Left hindlimb (tissue), 1 donor: ENCODE data around the gene CDKAL1.

Experiments used
- DNase-seq: peaks from one replicate; pipeline ENCODE4 v3.0.0-alpha.2; 2018

Gene CDKAL1

GRCh38 chr6:20996099-20996498 lies 461.8 kb downstream of the CDKAL1 start:
- no peak for DNase-seq

- no peak for DNase-seq
Observed at GRCh38 chr6:20997143-20997769, 463.0 kb downstream of the CDKAL1 start.

- DNase-seq: no peak
Observed at GRCh38 chr6:20997770-20998147, 463.5 kb downstream of the CDKAL1 start.

GRCh38 chr6:20998748-20999448 lies 464.6 kb downstream of the CDKAL1 start:
- DNase-seq: no peak

- DNase-seq: no peak
Observed at GRCh38 chr6:21000331-21000801, 466.1 kb downstream of the CDKAL1 start.

- no peak for DNase-seq
Observed at GRCh38 chr6:21001736-21002135, 467.5 kb downstream of the CDKAL1 start.

GRCh38 chr6:21003780-21004541 lies 469.7 kb downstream of the CDKAL1 start:
- DNase-seq: no peak

- no peak for DNase-seq
Observed at GRCh38 chr6:21005816-21006570, 471.7 kb downstream of the CDKAL1 start.

- DNase-seq: no peak
Observed at GRCh38 chr6:21019614-21020013, 485.4 kb downstream of the CDKAL1 start.

- peak; percentile 36 for DNase-seq
Observed at GRCh38 chr6:21022343-21023107, 488.3 kb downstream of the CDKAL1 start.

- DNase-seq: no peak
Observed at GRCh38 chr6:21023210-21023609, 489.0 kb downstream of the CDKAL1 start.

GRCh38 chr6:21024616-21025015 lies 490.4 kb downstream of the CDKAL1 start:
- no peak for DNase-seq

GRCh38 chr6:21026576-21027273 lies 492.5 kb downstream of the CDKAL1 start:
- no peak for DNase-seq

- no peak for DNase-seq
Observed at GRCh38 chr6:21027507-21027906, 493.2 kb downstream of the CDKAL1 start.

- DNase-seq: no peak
Observed at GRCh38 chr6:21031182-21031581, 496.9 kb downstream of the CDKAL1 start.

GRCh38 chr6:21033084-21033483 lies 498.8 kb downstream of the CDKAL1 start:
- DNase-seq: no peak

- DNase-seq: peak; percentile 61
Observed at GRCh38 chr6:21033575-21034026, 499.3 kb downstream of the CDKAL1 start.

- DNase-seq: no peak
Observed at GRCh38 chr6:21034345-21034744, 500.1 kb downstream of the CDKAL1 start.

GRCh38 chr6:21037453-21037852 lies 503.2 kb downstream of the CDKAL1 start:
- DNase-seq: no peak

- DNase-seq: no peak
Observed at GRCh38 chr6:21039926-21040325, 505.7 kb downstream of the CDKAL1 start.

- DNase-seq: no peak
Observed at GRCh38 chr6:21045135-21045700, 511.0 kb downstream of the CDKAL1 start.
